HepG2 (cell line): ENCODE data around the gene IQCH. TPM values are rescaled to one million over a fixed set of nuclear protein-coding genes. Genes with fewer than 3 reads are reported as not detected.

Experiments
- ATAC-seq: fragments of 200-7000 bp; cut with Tn5 transposase; 3 replicates; pipeline ENCODE4 v1.9.1; 2020; ENCODE audit warnings: mild to moderate bottlenecking, moderate library complexity
- BruUV-seq: library from RNA; stranded (reverse); fragments of 400-500 nt; replicated peaks from 2 replicates; lab custom pipeline; 2021; lab: Mats Ljungman, UMichigan
- CTCF ChIA-PET: fragments of 300-600 bp; formaldehyde crosslinking; extraction: SDS; loops from one replicate; lab custom pipeline; 2021; ENCODE audit warnings: low total read pairs, inconsistent platforms, low intra/inter-chr PET ratio; lab: Yijun Ruan, JAX
- POLR2A ChIA-PET: fragments of 350-600 bp; sonication (Branson Sonifier 250); formaldehyde crosslinking; loops from one replicate; lab custom pipeline; 2020; ENCODE audit warnings: antibody characterized with exemption, inconsistent platforms; lab: Yijun Ruan, JAX
- DNase-seq: peaks from one replicate; pipeline ENCODE4 v3.0.0-alpha.2; 2015; ENCODE audit warnings: low spot score
- FAIRE-seq: peaks from 3 replicates; lab custom pipeline; 2011; peaks lifted over from hg19 to GRCh38; lab: Jason Lieb, UNC
- H2AFZ ChIP-seq: one replicate; pipeline ENCODE4 v1.6.1; 2011; ENCODE audit warnings: low read length, inconsistent platforms
- H3K27ac ChIP-seq: fragments of 300-600 bp; 3 replicates; pipeline ENCODE4 v1.8.0; 2011; ENCODE audit warnings: mixed run types, mild to moderate bottlenecking, mixed read lengths, low read length, inconsistent platforms; ENCODE audit not compliant: insufficient read depth; ENCODE audit errors: extremely low read length
- H3K27me3 ChIP-seq, 2 experiments: fragments of 200-600 bp in 1 of 2; 2 replicates in 1 of 2; 3 replicates in 1 of 2; pipeline versions ENCODE4 v1.6.0 to v1.8.0; 2011; ENCODE audit warnings: low read length in 2 of 2, mild to moderate bottlenecking in 2 of 2, moderate library complexity in 2 of 2, inconsistent platforms in 1 of 2; ENCODE audit not compliant: insufficient read depth in 2 of 2, control insufficient read depth in 1 of 2
- H3K36me3 ChIP-seq, 2 experiments: fragments of 200-600 bp in 1 of 2; replicated peaks in 1 of 2; 2 replicates in 1 of 2; 3 replicates in 1 of 2; pipeline versions ENCODE4 v1.5.1 to v1.8.0; 2011; ENCODE audit warnings: low read length in 2 of 2, inconsistent platforms in 1 of 2; ENCODE audit not compliant: insufficient read depth in 2 of 2, control insufficient read depth in 1 of 2
- H3K4me1 ChIP-seq: 2 replicates; pipeline ENCODE4 v1.5.1; 2012; ENCODE audit warnings: low read length, inconsistent platforms; ENCODE audit not compliant: insufficient read depth
- H3K4me2 ChIP-seq: 2 replicates; pipeline ENCODE4 v1.6.0; 2011; ENCODE audit warnings: low read depth, low read length, inconsistent platforms
- H3K4me3 ChIP-seq, 3 experiments: fragments of 200-600 bp in 1 of 3; sonication (generic), shearing (Covaris generic) in 1 of 3; replicated peaks in 1 of 3; 2 replicates each; pipeline ENCODE4 v1.5.1; 2011 to 2016; ENCODE audit warnings: low read length in 3 of 3, inconsistent platforms in 2 of 3, low read depth in 2 of 3, mild to moderate bottlenecking in 2 of 3, control low read depth in 1 of 3, mixed read lengths in 1 of 3; ENCODE audit not compliant: insufficient read depth in 1 of 3
- H3K79me2 ChIP-seq: one replicate; pipeline ENCODE4 v1.6.1; 2011; ENCODE audit warnings: low read length, inconsistent platforms; ENCODE audit not compliant: insufficient read depth
- H3K9ac ChIP-seq: 2 replicates; pipeline ENCODE4 v1.6.0; 2011; ENCODE audit warnings: mild to moderate bottlenecking, low read depth, low read length, inconsistent platforms; ENCODE audit not compliant: insufficient read depth
- H3K9me3 ChIP-seq: 2 replicates; pipeline ENCODE4 v1.5.1; 2012; ENCODE audit warnings: mild to moderate bottlenecking, low read length
- H4K20me1 ChIP-seq: 2 replicates; pipeline ENCODE4 v1.6.0; 2011; ENCODE audit warnings: inconsistent platforms, mild to moderate bottlenecking, low read length, moderate library complexity; ENCODE audit not compliant: insufficient read depth
- ETV6 ChIP-seq: sonication (generic); formaldehyde crosslinking; conservative IDR thresholded peaks from 2 replicates; pipeline ENCODE4 v1.4.0; 2020; ENCODE audit warnings: missing genetic modification reagents
- EZH2 ChIP-seq: conservative IDR thresholded peaks from 2 replicates; pipeline ENCODE4 v1.6.1; 2012; ENCODE audit warnings: mild to moderate bottlenecking, low read depth, low read length, moderate library complexity
- FOXA1 ChIP-seq, 2 experiments: fragments of 450-650 bp in 1 of 2; sonication (generic) in 1 of 2; formaldehyde crosslinking in 1 of 2; IDR thresholded peaks; 2 replicates each; pipeline versions ENCODE4 v1.4.0 to v1.6.1; 2016 to 2020; ENCODE audit warnings: missing genetic modification reagents in 1 of 2
- FOXK1 ChIP-seq: sonication (generic); formaldehyde crosslinking; IDR thresholded peaks from 2 replicates; pipeline ENCODE4 v1.4.0; 2020; ENCODE audit warnings: low read depth, missing genetic modification reagents, borderline replicate concordance
- MAF1 ChIP-seq: sonication (generic); formaldehyde crosslinking; IDR thresholded peaks from 2 replicates; pipeline ENCODE4 v1.5.0; 2020; ENCODE audit warnings: missing genetic modification reagents, borderline replicate concordance
- NFYB ChIP-seq: sonication (generic); formaldehyde crosslinking; IDR thresholded peaks from 2 replicates; pipeline ENCODE4 v1.4.0; 2020; ENCODE audit warnings: missing genetic modification reagents
- NFYC ChIP-seq: IDR thresholded peaks from 2 replicates; pipeline ENCODE4 v1.6.1; 2016; ENCODE audit warnings: missing genetic modification reagents, missing compliant biosample characterization
- POGZ ChIP-seq: sonication (generic); formaldehyde crosslinking; IDR thresholded peaks from 2 replicates; pipeline ENCODE4 v1.4.0; 2020; ENCODE audit warnings: mild to moderate bottlenecking, missing genetic modification reagents
- RARA ChIP-seq: IDR thresholded peaks from 2 replicates; pipeline ENCODE4 v1.6.1; 2016; ENCODE audit warnings: missing genetic modification reagents, missing compliant biosample characterization
- RXRA ChIP-seq: sonication (generic); formaldehyde crosslinking; IDR thresholded peaks from 2 replicates; pipeline ENCODE4 v1.5.1; 2020; ENCODE audit warnings: missing genetic modification reagents
- TBL1XR1 ChIP-seq: fragments of 150-350 bp; IDR thresholded peaks from 2 replicates; pipeline ENCODE4 v1.6.1; 2014; ENCODE audit warnings: borderline replicate concordance, low read length; ENCODE audit not compliant: partially characterized antibody
- TBP ChIP-seq: sonication (generic); formaldehyde crosslinking; IDR thresholded peaks from 2 replicates; pipeline ENCODE4 v1.5.0; 2020; ENCODE audit warnings: missing genetic modification reagents
- ZNF20 ChIP-seq: sonication (generic); formaldehyde crosslinking; IDR thresholded peaks from 2 replicates; pipeline ENCODE4 v1.4.0; 2020; ENCODE audit warnings: mild to moderate bottlenecking, moderate library complexity, missing genetic modification reagents
- ZNF235 ChIP-seq: sonication (generic); formaldehyde crosslinking; IDR thresholded peaks from 2 replicates; pipeline ENCODE4 v1.8.1; 2023; ENCODE audit warnings: mild to moderate bottlenecking, missing genetic modification reagents, borderline replicate concordance
- ZNF564 ChIP-seq: sonication (generic); formaldehyde crosslinking; IDR thresholded peaks from 2 replicates; pipeline ENCODE4 v1.8.1; 2023; ENCODE audit warnings: mild to moderate bottlenecking, missing genetic modification reagents
- ZNF615 ChIP-seq: sonication (generic); formaldehyde crosslinking; IDR thresholded peaks from 2 replicates; pipeline ENCODE4 v1.5.0; 2020; ENCODE audit warnings: mild to moderate bottlenecking, missing genetic modification reagents, borderline replicate concordance
- ZNF629 ChIP-seq: sonication (generic); formaldehyde crosslinking; conservative IDR thresholded peaks from 2 replicates; pipeline ENCODE4 v1.5.0; 2020; ENCODE audit warnings: missing genetic modification reagents
- ZNF75D ChIP-seq: sonication (generic); formaldehyde crosslinking; IDR thresholded peaks from 2 replicates; pipeline ENCODE4 v1.8.1; 2023; ENCODE audit warnings: missing genetic modification reagents, mild to moderate bottlenecking, borderline replicate concordance
- ZNF766 ChIP-seq: sonication (generic); formaldehyde crosslinking; IDR thresholded peaks from 2 replicates; pipeline ENCODE4 v1.5.0; 2020; ENCODE audit warnings: missing genetic modification reagents, borderline replicate concordance
- ZNF790 ChIP-seq: sonication (generic); formaldehyde crosslinking; IDR thresholded peaks from 2 replicates; pipeline ENCODE4 v1.8.0; 2022; ENCODE audit warnings: missing genetic modification reagents, mild to moderate bottlenecking, borderline replicate concordance
- WGBS: methylation state at CpG from one replicate; pipeline ENCODE4 v1.1.6; 2017; ENCODE audit warnings: low lambda C conversion rate; 5-methylcytosine and 5-hydroxymethylcytosine counted together
- in situ Hi-C: cut with HindIII; loops from 2 replicates; pipeline ENCODE4 v1.10.0; 2017; ENCODE audit warnings: low pct_unique_long_range_greater_than_20kb; ENCODE audit not compliant: extremely low pct_ligation_motif_present
- intact Hi-C: fragments of 100-400 bp; cut with micrococcal nuclease; formaldehyde crosslinking; loops from one replicate; pipeline ENCODE4 v1.10.0; 2022; ENCODE audit not compliant: unreplicated experiment
- polyA plus RNA-seq, 8 experiments: library from polyadenylated mRNA; depleted of rRNA in 3 of 8; stranded (reverse) in 7 of 8; unstranded in 1 of 8; fragments of >200 nt; fragmentation: Illumina TruSeq in 4 of 8; extraction: Trizol in 4 of 8; gene quantifications; 2 replicates each; pipeline versions ENCODE4 v1.2.1 to v1.2.3, GENCODE V29; 2011 to 2016; ENCODE audit warnings: low read depth in 4 of 8, missing spikeins in 1 of 8, mixed read lengths in 1 of 8; ENCODE audit not compliant: insufficient read depth in 1 of 8
- total RNA-seq, 5 experiments: library from RNA; depleted of rRNA; stranded (reverse); fragments of >200 nt; fragmentation: Illumina TruSeq; extraction: Trizol; gene quantifications; 2 replicates each; pipeline ENCODE4 v1.2.3, GENCODE V29; 2016; ENCODE audit warnings: low read depth in 1 of 5
- TF ChIP-seq, protein P1 (sequence below): sonication (generic); formaldehyde crosslinking; IDR thresholded peaks from 2 replicates; pipeline ENCODE4 v1.4.0; 2020; ENCODE audit warnings: missing genetic modification reagents
- TF ChIP-seq, protein P2 (sequence below): sonication (generic); formaldehyde crosslinking; IDR thresholded peaks from 2 replicates; pipeline ENCODE4 v1.9.0; 2022; ENCODE audit warnings: low read depth, missing genetic modification reagents

The IQCH gene
- total and polyA plus RNA-seq, 2 of the 13 experiments (the other 11 are each of a cell fraction or from before 2014, with no cell fraction given): 0.16 to 0.55 TPM

DNA sequence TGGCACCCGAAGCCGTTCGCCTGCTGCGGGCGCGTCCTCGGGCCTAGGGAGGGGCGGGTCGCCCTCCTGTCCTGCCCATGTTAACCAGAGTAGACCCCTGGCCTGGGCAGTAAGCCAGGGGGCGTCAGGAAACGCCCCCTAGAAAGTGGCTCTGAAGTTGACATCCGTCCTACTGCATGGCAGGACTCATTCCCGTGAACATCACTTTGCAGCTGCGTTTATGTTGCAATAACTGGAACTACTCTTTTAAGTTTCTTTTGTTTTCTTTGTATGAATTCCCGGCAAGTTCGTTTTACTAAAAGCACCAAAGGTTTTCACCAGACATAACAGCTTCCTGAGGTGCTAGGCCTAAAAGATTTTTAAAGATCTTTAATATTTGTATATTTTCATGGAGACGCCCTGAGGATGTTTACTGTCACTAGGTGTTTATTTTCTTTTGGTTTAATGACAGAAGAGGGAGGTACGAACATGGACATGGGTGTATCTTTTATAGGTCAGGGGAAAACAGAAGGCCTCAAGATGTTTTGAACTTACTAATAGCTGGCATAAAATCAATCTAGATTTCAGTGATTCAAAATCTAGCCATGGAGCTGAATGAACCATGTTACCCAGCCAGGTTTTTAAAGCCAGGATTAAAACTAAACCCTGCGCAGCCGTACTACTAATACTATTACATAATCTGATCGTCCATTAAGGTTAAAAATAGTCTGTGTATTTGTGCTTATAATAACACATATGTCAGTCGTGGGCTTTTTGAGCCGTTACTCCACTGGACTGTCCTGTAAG, 267.4 kb downstream of the IQCH start:
- under 1% methylated on average over 23 of the region's 23 CpGs for WGBS
- in situ Hi-C loops (no loop called here), intact Hi-C loops (no loop called here)
- peak overlapping the region; percentile 99 for H3K27ac ChIP-seq
- peak; percentile 61 for ATAC-seq
- H3K27me3 ChIP-seq: no peaks in the 10 kb centered on the region
- peak overlapping the region; percentile 97 for H3K9ac ChIP-seq
- POLR2A ChIA-PET: interaction anchor here (0.6 to 2.8 kb wide), 4 partner anchors 16 to 457 kb away, joined by 3 to 31 read pairs (median 4); partner anchors contain the start of genes MAP2K5 and SMAD3
- TSS peak; percentile 68 for BruUV-seq
- peaks cover 34% of the 10 kb centered on the region for H3K79me2 ChIP-seq
- CTCF ChIA-PET: no interaction called here
- DNase-seq: no peak
- no peaks in the 10 kb centered on the region for H3K9me3 ChIP-seq
- H3K4me2 ChIP-seq: peak overlapping the region; percentile 93
- peak overlapping the region; percentile 75 to 89 (median 83) for H3K4me3 ChIP-seq
- no peaks in the 10 kb centered on the region; the same call in 1 of the 2 replicates for H4K20me1 ChIP-seq
- H2AFZ ChIP-seq: no peak overlapping the region
- H3K4me1 ChIP-seq: peaks cover 35% of the 10 kb centered on the region
- no peak for FAIRE-seq
- no peaks in the 10 kb centered on the region for H3K36me3 ChIP-seq
- TF ChIP-seq ZNF766 (CRISPR knock-in tag): no peak
- TF ChIP-seq EZH2: no peak
- TF ChIP-seq, protein P1, sequence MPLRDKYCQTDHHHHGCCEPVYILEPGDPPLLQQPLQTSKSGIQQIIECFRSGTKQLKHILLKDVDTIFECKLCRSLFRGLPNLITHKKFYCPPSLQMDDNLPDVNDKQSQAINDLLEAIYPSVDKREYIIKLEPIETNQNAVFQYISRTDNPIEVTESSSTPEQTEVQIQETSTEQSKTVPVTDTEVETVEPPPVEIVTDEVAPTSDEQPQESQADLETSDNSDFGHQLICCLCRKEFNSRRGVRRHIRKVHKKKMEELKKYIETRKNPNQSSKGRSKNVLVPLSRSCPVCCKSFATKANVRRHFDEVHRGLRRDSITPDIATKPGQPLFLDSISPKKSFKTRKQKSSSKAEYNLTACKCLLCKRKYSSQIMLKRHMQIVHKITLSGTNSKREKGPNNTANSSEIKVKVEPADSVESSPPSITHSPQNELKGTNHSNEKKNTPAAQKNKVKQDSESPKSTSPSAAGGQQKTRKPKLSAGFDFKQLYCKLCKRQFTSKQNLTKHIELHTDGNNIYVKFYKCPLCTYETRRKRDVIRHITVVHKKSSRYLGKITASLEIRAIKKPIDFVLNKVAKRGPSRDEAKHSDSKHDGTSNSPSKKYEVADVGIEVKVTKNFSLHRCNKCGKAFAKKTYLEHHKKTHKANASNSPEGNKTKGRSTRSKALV: no peak
- TF ChIP-seq NFYC: 0 out of 2 replicates have a peak, but pooled peaks have one; percentile 7
- no peak for TF ChIP-seq ZNF629 (CRISPR knock-in tag)
- TF ChIP-seq, protein P2, sequence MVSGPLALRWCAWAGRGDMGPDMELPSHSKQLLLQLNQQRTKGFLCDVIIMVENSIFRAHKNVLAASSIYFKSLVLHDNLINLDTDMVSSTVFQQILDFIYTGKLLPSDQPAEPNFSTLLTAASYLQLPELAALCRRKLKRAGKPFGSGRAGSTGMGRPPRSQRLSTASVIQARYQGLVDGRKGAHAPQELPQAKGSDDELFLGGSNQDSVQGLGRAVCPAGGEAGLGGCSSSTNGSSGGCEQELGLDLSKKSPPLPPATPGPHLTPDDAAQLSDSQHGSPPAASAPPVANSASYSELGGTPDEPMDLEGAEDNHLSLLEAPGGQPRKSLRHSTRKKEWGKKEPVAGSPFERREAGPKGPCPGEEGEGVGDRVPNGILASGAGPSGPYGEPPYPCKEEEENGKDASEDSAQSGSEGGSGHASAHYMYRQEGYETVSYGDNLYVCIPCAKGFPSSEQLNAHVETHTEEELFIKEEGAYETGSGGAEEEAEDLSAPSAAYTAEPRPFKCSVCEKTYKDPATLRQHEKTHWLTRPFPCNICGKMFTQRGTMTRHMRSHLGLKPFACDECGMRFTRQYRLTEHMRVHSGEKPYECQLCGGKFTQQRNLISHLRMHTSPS (CRISPR knock-in tag): 0 out of 2 replicates have a peak, but pooled peaks have one; percentile 1
- TF ChIP-seq MAF1 (CRISPR knock-in tag): no peak
- TF ChIP-seq RARA (CRISPR knock-in tag): no peak
- TF ChIP-seq RXRA (CRISPR knock-in tag): no peak
- 0 out of 2 replicates have a peak, but pooled peaks have one; percentile 3 for TF ChIP-seq FOXK1
- no peak for TF ChIP-seq TBP (CRISPR knock-in tag)
- no peak for TF ChIP-seq NFYB (CRISPR knock-in tag)
- TF ChIP-seq ZNF20 (CRISPR knock-in tag): 0 out of 2 replicates have a peak, but pooled peaks have one; percentile 52
- TF ChIP-seq ZNF564 (CRISPR knock-in tag): no peak
- no peak for TF ChIP-seq FOXA1 (IDR thresholded peaks at IDR 0.05)
- TF ChIP-seq FOXA1 (CRISPR knock-in tag; IDR thresholded peaks at IDR 0.05): no peak
- no peak for TF ChIP-seq TBL1XR1
- TF ChIP-seq ETV6 (CRISPR knock-in tag): no peak
- TF ChIP-seq ZNF615 (CRISPR knock-in tag): no peak
- TF ChIP-seq POGZ (CRISPR knock-in tag): no peak
- no peak for TF ChIP-seq ZNF75D (CRISPR knock-in tag)
- no peak for TF ChIP-seq ZNF235 (CRISPR knock-in tag)
- TF ChIP-seq ZNF790 (CRISPR knock-in tag): no peak
